GM18526 (cell line): ENCODE data around the gene STK32B.

Experiments
- POLR2A ChIP-seq: IDR thresholded peaks from 3 replicates; pipeline ENCODE4 v1.6.1; 2011; ENCODE audit not compliant: insufficient read length; ENCODE audit errors: extremely low read depth

STK32B gene

DNA sequence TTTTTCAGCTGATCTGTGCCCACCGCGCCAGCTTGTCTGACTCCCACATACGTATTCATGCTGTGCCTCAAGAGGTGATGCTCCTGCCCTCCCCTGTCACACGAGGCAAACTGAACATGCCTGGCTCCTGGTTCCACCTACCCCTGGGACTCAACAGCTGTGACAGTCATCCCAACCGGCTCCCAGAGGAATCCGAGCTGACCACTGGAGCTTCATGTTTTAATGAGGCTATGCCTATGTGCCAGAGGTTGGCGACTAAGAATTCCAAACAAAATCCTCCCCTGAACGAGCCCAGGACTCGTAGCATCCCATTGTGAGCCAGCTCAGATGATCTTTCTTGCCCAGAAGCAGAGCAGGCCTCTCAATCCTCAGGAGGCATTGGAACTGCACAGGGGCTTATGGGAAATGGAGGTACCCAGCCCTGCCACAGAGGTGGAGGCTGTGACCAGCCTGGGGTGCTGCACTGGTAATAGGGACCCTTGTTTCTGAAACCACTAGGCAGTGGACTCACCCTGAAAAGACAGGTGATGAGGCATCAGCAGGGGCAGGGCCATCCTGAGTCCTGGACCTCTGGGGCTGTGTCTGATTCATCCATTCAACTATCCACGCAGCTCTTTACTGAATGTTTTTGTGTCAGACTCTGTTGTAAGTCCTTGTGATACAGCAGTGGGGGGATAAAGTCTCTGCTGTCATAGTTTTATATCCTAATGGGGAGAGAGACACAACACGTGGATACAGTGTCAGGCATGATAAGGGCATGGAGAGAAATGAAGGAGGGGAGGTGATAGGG, 332.1 kb downstream of the STK32B start:
- TF ChIP-seq POLR2A = no peak

DNA sequence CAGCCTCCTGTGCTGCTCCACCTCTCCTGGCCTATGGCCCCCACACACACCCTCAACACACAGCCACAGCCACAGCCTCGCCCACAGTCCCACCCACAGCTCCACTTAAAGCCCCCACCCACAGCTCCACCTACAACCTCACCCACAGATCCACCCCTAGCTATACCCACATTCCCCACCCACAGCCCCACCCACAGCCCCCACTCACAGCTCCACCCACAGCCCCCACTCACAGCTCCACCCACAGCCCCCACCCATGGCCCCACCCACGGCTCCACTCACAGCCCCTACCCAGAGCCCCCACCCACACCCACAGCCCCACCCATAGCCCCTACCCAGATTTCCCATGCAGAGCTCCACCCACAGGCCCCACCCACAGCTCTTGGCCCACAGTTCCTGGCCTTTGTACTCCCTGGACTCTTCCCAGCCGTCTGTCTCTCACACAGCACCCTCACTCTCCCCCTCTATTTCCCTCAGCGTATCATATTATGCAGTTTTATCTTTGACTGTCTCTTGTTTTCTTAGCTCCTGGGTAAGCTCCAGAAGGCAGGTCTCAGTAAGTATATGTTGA, 334.5 kb downstream of the STK32B start:
- no peak for TF ChIP-seq POLR2A

DNA sequence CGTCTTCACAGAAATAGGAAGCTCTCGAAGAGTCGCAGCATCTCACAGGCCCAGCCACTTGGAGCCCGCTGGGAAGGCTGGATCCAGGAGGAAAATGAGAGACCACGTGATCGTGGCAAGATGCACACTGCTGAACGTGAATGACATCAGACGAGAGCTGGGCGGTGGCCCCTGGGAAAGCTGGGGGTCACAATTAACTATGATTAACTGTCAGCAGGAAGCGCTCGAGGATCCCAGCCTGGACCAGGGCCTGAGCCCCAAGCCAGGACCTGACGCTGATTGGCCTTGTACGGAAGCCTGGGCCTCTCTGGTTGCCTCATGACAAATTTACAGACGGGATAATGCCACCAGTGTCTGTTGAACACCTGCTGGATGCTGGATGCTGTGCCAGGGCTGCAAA, 335.6 kb downstream of the STK32B start:
- no peak for TF ChIP-seq POLR2A

DNA sequence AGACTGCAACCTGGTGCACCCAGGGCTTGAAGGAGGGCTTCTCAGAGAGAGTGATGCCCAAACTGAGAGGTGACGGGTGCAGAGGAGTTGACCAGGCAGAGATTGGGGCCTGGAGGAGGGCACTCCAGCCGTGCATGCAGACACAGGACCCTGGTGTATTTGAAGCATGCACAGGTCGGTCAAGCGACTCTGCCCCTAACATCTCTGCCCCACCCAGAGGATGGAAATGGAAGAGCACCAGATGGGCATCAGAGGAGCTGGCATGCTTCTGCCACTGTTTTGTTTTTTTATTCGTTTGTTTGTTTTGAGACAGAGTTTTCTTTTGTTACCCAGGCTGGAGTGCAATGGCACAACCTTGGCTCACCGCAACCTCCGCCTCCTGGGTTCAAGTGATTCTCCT, 336.2 kb downstream of the STK32B start:
- TF ChIP-seq POLR2A = no peak

DNA sequence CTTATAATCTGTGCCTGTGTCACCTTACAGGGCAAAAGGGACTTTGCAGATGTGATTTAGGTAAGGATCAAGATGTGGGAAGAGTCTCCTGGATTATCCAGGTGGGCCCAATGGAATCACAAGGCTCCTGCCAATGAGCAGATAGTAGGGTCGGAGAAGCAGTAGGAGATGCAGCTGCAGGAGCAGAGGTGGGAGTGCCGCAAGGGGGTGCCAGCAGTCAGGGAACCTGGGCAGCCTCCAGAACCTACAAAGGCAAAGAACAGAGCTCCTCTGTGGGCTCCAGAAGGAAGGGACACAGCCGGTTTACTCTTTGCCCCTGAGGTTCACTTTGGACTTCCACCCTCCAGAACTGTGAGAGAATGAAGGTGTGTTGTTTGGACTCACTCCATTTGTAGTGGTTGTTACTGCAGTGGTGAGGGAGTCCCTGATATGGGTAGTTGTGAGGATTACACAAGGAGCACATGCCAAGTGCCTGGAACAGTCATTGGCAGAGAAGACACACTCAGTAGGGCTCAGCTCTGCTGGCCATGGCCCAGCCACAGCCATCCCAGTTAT, 338.6 kb downstream of the STK32B start:
- no peak for TF ChIP-seq POLR2A

DNA sequence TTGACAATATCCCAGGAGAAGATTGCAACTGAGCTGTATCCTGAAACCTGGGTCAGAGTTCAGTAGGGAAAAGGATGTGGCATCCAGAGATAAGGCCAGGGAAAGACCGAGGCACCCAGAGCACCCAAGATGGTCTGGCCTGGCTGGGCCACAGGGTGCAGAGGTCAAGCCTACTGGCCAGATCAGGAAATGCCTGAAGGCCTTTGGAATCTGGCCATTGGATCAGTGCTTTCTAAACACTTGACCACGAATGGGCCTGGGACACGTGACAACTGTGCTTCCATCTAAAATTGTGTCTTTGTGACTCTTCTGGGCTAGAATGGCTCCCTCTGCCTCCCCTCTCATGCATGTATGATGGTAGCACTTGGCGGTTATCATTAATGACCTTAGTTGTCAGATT, 340.2 kb downstream of the STK32B start:
- no peak for TF ChIP-seq POLR2A

DNA sequence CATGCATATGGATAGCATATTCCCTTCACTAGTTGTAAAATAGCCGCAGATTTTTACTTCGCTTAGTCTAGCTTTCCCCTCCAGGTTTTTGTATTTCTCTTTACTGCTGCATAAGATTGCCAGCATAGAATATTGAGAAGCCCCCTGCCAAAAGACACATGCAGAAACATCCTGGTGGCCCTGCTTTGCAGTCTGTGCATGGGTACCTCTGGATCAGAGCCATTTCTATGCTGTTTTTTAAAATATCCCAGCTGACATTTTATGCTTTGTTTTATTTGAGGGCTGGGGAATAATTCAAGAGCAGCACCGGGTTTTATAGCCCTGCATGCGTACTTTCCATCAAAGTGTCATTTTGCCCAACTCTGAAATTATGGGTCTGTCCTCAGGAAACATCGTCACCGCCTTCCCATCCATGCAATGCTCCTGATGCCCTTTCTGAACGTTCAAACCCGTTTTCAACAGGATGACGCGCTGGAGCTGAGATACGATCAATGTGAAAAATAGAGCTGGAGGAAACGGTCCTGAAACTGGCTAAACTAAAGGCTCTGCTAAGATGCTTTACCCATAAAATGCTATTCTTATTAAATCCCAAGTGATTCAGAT, 342.7 kb downstream of the STK32B start:
- TF ChIP-seq POLR2A = no peak

DNA sequence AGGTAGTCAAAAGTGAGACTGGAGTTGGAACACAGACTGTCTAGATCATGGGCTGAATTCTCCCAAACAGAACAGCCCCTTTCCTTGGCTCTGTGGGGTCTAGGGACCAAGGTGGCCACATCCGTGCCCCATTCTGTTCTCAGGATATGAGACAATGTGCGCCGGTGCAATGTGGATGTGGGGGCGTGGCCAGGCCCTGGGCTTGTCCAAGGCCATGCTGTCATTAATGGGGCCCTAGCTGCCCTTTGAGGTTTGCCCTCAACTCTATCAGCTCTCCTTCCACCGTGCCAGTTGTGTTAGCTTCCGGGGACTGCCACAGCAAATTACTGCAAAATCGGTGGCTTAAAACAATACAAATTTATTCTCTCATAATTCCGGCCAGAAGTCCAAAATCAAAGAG, 344.5 kb downstream of the STK32B start:
- TF ChIP-seq POLR2A = no peak

DNA sequence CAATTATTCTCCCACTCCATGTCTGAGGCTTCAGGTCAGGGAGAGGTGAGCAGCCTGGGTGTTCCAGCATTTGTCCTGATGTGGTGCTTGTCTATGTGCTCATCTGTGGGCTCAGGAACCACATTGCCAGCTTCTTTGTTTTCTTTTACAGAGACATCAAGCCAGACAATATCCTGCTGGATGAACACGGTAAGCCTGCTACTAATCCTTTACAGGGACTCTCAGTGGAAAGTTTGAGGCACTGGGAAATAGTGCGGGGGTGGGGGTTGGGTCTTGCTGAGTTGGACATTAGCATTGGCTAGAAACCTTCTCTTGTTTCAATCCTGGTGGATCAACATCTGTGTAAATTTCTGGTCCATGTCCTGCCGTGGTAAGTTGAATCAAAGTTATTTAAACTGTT, 346.8 kb downstream of the STK32B start:
- TF ChIP-seq POLR2A = no peak

DNA sequence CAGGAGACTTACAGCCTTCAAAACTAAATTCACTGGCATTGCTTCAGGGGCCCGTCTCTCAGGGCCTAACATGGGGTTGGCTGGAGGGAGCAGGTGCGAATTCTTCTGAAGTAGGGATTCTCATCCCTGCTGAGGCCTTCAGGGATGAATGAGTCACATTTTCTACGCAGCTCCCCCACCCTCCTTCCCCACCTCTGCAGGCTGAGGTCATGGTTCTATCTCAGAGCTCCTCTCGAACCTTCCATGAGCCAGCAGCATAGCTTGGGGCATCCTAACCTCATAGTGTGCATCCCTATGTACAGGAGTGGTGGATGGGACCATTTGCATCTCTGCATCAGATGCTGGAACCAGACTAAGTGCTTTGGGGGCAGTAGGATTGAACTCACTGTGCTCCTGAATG, 347.8 kb downstream of the STK32B start:
- no peak for TF ChIP-seq POLR2A

DNA sequence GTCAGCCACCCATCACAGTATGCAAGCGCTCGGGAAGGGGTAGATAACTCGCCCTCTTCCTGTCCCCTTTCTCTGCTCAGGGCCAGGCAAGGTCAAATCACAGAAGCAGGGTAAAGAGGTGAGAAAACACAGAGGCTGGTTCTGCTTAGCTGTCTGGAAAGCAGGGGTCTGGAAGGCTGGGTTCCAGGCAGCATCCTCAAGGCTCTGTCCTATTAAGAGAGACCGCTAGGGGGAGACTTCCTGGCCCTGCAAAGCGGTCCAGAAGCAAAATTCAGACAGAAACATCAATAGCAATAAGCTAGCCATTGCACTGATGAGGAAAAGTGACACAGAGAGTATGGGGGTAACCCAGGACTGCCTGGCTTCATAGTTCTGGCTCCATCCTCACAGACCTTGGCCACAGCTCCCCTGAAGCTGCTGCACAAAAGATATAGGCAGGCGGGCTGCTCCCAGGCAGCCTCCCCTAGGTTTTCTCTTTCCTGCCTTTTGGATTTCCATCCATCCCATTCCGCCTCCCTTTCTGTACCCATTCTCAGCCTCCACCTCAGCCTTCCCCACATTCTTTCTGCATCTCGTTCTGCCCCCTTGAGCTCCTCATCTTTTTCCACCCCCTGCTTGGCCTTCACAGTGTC, 348.6 kb downstream of the STK32B start:
- TF ChIP-seq POLR2A = no peak

DNA sequence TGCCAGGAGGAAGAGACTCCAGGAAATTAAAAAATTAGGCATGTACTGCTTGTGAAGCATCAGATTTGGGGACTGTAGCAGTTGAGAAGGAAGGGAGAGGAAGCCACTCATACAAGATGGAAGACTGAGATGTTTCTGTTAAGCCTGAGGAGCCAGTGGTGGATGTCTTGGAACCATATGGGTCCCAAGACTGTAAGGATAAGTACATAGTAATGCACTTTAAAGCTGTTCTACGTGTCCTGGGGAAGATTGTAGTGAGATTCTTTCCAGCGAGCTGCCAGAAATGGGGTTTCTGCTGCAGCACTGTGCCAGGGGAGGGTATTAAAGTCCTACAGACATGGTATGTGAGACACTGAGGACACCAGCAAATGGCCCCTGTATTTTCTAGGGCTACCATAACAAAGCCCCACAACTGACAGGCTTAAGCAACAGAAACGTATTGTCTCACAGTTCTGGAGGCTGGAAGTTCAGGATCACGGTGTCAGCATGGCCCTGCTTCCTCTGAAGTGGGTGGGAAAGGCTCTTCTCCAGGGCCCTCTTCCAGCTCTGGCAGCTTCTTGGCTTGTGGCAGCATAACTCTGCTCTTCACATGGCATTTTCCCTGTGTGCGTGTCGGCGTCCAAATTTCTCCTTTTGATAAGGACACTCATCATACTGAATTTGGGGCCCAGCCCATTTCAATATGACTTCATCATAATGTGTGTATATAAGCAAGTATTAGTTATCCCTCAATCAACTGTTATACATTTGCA, 352.6 kb downstream of the STK32B start:
- no peak for TF ChIP-seq POLR2A

DNA sequence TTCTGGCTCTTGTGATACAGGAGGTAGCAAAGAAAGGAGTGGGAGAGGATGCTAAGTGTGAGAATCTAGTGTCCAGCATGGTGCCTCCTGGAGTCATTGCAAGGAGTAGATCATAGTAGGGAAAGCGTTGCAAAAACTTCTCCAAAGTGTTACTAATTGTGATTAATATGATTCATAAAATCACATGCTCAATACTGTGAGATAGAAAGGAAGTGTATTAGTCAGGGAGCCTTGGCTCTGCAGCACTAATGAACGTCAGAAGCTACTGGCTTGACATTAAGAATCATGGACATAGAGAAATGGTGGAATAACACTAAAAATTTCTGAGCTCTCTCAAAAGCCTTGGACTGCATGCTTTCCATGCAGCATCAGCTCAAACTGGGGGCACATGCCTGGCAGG, 358.0 kb downstream of the STK32B start:
- TF ChIP-seq POLR2A = no peak

DNA sequence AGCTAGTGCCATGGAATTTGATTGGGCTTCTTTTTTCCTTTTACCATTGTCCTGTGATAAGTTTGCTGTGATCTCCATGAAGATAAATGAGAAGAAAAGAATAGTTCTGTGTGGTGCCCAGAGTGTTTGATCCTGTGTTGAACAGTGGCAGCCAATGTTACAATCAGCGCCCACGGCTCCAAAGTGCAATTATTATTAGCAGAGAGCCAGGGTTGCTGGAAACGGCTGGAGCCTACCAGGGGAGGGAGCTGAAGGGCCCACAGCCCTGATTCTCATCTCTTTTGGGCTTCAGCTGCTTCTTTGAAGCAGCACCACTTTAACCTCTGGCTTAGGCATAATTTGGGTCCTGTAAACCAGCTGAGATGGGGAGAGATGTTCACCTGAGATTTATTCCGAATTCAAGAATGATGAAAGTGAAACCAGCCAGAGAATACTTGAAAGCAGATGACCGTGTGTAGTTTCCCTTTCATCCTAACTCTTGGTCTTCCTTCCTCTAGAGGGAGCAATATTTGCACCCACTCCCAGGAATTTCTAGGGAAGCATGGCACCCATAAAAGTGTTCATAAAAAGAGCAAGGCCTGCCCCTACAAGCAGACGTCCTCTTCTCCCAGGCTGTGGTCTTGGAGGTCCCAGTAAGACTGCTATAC, 358.8 kb downstream of the STK32B start:
- TF ChIP-seq POLR2A = no peak

DNA sequence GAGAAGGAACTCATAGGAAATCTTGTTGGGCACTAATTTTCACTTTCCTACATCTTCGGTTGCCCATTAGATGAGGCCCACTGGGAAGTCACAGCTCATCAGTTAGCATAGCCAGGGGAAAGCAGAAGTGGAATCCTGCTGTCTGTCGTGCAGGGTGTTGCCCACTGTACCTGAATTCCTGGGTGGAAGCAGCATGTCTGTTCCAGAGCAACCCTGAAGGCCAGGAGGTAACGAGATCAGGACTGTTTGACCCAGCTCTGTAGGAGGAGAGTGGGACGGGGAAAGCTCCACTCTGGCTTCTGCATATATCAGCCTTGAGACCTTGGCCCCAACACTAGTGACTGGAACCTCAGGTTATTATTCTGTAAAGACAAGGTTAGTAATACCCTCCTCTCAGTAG, 361.0 kb downstream of the STK32B start:
- TF ChIP-seq POLR2A = no peak
